ENCODE results near the gene KIAA1958.

GRCh38 chr9:112475318-112475717, 11.3 kb upstream of the KIAA1958 start:
- TF ChIP-seq ASH2L (IDR thresholded peaks at IDR 0.05; ENCODE audit: low read length), result no peak
- TF ChIP-seq POLR2A (IDR thresholded peaks at IDR 0.05; ENCODE audit: control extremely low read depth in 1 of 2, low read depth in 2 of 2, low read length in 2 of 2), result no peak
- no peak for TF ChIP-seq CTCF (IDR thresholded peaks at IDR 0.05; ENCODE audit: control extremely low read depth in 1 of 3, insufficient read depth in 1 of 3, low read depth in 1 of 3, low read length in 3 of 3)
- TF ChIP-seq USF2 (IDR thresholded peaks at IDR 0.05; ENCODE audit: low read length), result no peak
- no peak for TF ChIP-seq NRF1 (IDR thresholded peaks at IDR 0.05; ENCODE audit: low read depth, low read length)
- no peak for TF ChIP-seq SIN3A (conservative IDR thresholded peaks at IDR 0.05 in 1 of 2, IDR thresholded peaks at IDR 0.05 in 1 of 2; ENCODE audit: low read depth in 1 of 2, low read length in 2 of 2)
- no peak for TF ChIP-seq GABPA (IDR thresholded peaks at IDR 0.05; ENCODE audit: borderline replicate concordance, insufficient read depth, low read length)
- TF ChIP-seq SIX5 (IDR thresholded peaks at IDR 0.05; ENCODE audit: low read depth, low read length), result no peak
- TF ChIP-seq ATF3 (IDR thresholded peaks at IDR 0.05; ENCODE audit: insufficient read depth, low read depth, low read length), result no peak
- TF ChIP-seq KDM5A (IDR thresholded peaks at IDR 0.05; ENCODE audit: low read length), result no peak

All from H1 (cell line).